Tibial artery (tissue), 4 donors: ENCODE data around the gene SEC14L5.

Source experiments
- DNase-seq, 2 donors: peaks; one replicate each; pipeline ENCODE4 v3.0.0-alpha.2; 2019
- H3K27ac ChIP-seq, 2 donors: fragments of 200-600 bp; sonication (generic) in 1 of 2; 1 replicate in 1 of 2; 2 replicates in 1 of 2; pipeline ENCODE4 v1.5.1; 2018 to 2019; ENCODE audit warnings: mild to moderate bottlenecking in 1 of 2
- H3K27me3 ChIP-seq, 2 donors: fragments of 200-600 bp; sonication (generic) in 1 of 2; one replicate each; pipeline versions ENCODE4 v1.5.1 to v1.6.0; 2016 to 2019
- H3K36me3 ChIP-seq, 3 donors: fragments of 200-600 bp; sonication (generic) in 2 of 3; one replicate each; pipeline ENCODE4 v1.5.1; 2016 to 2019; ENCODE audit warnings: mild to moderate bottlenecking in 2 of 3
- H3K4me1 ChIP-seq, 4 donors: fragments of 200-600 bp; sonication (generic) in 2 of 4; 1 replicate in 3 of 4; 2 replicates in 1 of 4; pipeline ENCODE4 v1.5.1; 2016 to 2019
- H3K4me3 ChIP-seq, 2 donors: fragments of 200-600 bp; sonication (generic) in 1 of 2; 1 replicate in 1 of 2; 2 replicates in 1 of 2; pipeline ENCODE4 v1.5.1; 2018 to 2019; ENCODE audit warnings: mild to moderate bottlenecking in 2 of 2
- H3K9me3 ChIP-seq, 3 donors: fragments of 200-600 bp; sonication (generic) in 1 of 3; one replicate each; pipeline ENCODE4 v1.5.1; 2016 to 2019
- intact Hi-C: fragments of 100-400 bp; cut with DNase I; formaldehyde crosslinking; loops from one replicate; pipeline ENCODE4 v1.15.0; 2023; ENCODE audit warnings: low total_unique reads
- TF ChIP-seq, protein P1 (sequence below), 2 experiments: fragments of 200-600 bp in 1 of 2; fragments of 450-650 bp in 1 of 2; IDR thresholded peaks; one replicate each; pipeline ENCODE4 v1.5.1; 2017 to 2019; ENCODE audit warnings: antibody characterized with exemption in 2 of 2, mild to moderate bottlenecking in 1 of 2, moderate library complexity in 1 of 2

SEC14L5 gene

DNA sequence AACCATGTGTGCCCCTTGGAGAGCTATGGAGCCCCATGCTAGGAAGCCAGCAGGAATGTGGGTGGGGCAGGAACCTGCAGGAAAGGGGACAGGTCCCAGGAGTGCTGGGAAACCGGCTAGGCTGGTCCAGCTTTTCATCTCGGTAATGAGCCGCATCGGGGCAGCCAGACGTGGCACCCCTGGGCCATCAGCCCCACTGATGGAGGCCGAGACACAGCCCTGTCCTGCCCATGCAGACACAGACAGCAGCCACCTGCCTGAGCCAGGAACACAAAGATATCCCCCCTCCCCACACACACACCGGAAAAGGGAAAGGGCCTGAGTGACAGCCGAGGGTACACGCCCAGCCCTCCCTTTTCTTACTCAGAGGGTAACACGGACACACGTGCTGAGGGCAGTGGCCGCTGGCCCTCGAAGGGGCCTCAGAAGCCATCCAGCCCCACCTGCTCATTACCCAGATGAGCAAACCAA is 39.3 kb upstream of the SEC14L5 start:
- no peak for DNase-seq
- Histone ChIP-seq H3K27ac (no peak overlapping the region), H3K27me3 (peaks cover 0 to 9% of the 10 kb centered on the region in 2 donors), H3K36me3 (peaks cover 0 to 7% (median 0%) of the 10 kb centered on the region in 3 donors), H3K4me1 (peaks cover 0 to 9% (median 2%) of the 10 kb centered on the region in 4 donors), H3K4me3 (no peak overlapping the region), H3K9me3 (no peaks in the 10 kb centered on the region)
- intact Hi-C loops, result no loop called here
- TF ChIP-seq, protein P1, sequence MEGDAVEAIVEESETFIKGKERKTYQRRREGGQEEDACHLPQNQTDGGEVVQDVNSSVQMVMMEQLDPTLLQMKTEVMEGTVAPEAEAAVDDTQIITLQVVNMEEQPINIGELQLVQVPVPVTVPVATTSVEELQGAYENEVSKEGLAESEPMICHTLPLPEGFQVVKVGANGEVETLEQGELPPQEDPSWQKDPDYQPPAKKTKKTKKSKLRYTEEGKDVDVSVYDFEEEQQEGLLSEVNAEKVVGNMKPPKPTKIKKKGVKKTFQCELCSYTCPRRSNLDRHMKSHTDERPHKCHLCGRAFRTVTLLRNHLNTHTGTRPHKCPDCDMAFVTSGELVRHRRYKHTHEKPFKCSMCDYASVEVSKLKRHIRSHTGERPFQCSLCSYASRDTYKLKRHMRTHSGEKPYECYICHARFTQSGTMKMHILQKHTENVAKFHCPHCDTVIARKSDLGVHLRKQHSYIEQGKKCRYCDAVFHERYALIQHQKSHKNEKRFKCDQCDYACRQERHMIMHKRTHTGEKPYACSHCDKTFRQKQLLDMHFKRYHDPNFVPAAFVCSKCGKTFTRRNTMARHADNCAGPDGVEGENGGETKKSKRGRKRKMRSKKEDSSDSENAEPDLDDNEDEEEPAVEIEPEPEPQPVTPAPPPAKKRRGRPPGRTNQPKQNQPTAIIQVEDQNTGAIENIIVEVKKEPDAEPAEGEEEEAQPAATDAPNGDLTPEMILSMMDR (IDR thresholded peaks at IDR 0.05), result no peak

DNA sequence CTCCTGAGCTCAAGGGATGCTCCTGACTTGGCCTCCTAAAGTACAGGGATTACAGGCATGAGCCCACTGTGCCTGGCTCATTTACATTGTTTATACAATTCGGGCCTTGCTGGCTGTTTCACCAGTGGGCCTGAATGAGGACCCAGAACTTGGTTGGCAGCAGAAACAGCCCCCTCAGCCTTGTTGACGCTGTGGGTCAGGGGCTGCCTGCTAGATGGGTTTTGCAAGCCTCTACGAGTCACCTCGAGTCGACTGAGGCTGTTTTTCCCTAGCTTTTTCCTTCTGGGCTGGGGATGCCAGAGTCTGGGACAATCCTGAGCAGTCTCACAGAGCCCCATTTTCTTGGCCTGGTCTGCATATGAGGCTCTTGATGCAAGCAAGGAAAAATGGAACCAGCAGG is 37.3 kb upstream of the SEC14L5 start:
- Histone ChIP-seq H3K27ac (no peak overlapping the region), H3K4me1 (peaks cover 0 to 27% (median 2%) of the 10 kb centered on the region in 4 donors), H3K9me3 (peaks cover 0 to under 1% (median 0%) of the 10 kb centered on the region in 3 donors), H3K4me3 (no peak overlapping the region), H3K27me3 (peaks cover 0 to 9% of the 10 kb centered on the region in 2 donors), H3K36me3 (no peaks in the 10 kb centered on the region)
- TF ChIP-seq, protein P1 (IDR thresholded peaks at IDR 0.05), result no peak
- intact Hi-C loops, result no loop called here
- no peak for DNase-seq

DNA sequence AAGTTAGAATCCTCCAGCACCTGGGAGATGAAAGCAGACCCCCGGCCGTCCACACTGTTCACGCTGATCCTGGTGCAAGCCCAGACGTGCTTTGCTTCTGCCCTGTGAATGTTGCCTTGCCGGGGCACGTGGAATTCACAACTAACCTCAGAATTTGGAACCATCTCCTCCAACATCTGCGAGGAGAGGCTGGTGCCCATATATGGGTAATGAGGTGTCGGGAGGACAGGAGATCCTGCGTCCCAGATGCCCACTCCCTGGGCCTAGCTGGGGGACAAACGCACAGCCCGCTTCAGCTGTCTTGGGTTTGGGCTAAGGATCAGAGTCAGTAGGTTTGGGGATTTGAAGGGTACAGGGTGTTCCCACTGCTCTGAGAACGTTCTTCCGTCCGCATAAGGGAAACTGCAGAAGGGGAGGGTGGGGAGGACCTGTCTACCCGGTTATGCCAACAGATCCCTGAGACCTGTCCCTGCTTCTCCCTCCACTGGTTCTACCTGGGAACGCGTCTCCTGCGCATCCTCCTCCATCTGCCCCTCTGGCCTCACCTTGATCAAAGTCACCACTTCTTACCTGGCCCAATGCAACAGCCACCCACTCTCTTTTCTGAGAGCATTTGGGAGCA is 35.3 kb upstream of the SEC14L5 start:
- DNase-seq, result no peak
- TF ChIP-seq, protein P1 (IDR thresholded peaks at IDR 0.05), result no peak
- Histone ChIP-seq H3K36me3 (peaks cover 5 to 8% (median 6%) of the 10 kb centered on the region in 3 donors), H3K27ac (no peak overlapping the region), H3K27me3 (peaks cover 0 to 9% of the 10 kb centered on the region in 2 donors), H3K4me3 (no peak overlapping the region), H3K4me1 (peaks cover 0 to 27% (median 0%) of the 10 kb centered on the region in 4 donors), H3K9me3 (peaks cover 0 to 20% (median 7%) of the 10 kb centered on the region in 3 donors)
- intact Hi-C loops, result no loop called here

DNA sequence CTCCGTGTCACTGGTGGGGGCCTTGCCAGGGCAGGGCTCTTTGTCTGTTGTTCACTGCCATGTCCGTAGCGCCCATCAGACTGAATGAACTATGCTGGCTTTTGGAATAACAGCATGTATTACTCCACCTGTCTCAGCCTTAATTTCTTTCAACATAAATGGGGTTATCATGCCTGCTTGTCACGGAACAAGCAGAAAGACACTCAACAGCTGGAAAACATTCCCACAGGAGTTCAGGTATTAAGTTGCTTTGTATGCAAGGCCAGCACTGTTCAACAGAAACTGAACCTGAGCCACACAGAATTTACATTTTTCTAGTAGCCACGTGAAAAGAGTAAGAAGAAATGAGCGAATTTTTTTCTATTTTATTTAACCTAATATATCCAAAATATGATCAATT is 34.3 kb upstream of the SEC14L5 start:
- TF ChIP-seq, protein P1 (IDR thresholded peaks at IDR 0.05), result no peak
- intact Hi-C loops, result no loop called here
- DNase-seq, result no peak
- Histone ChIP-seq H3K4me1 (peaks cover 0 to 23% (median 0%) of the 10 kb centered on the region in 4 donors), H3K9me3 (peaks cover 0 to 22% (median 7%) of the 10 kb centered on the region in 3 donors), H3K27ac (no peak overlapping the region), H3K27me3 (peaks cover 0 to 9% of the 10 kb centered on the region in 2 donors), H3K36me3 (peaks cover 5 to 14% (median 6%) of the 10 kb centered on the region in 3 donors), H3K4me3 (no peak overlapping the region)

DNA sequence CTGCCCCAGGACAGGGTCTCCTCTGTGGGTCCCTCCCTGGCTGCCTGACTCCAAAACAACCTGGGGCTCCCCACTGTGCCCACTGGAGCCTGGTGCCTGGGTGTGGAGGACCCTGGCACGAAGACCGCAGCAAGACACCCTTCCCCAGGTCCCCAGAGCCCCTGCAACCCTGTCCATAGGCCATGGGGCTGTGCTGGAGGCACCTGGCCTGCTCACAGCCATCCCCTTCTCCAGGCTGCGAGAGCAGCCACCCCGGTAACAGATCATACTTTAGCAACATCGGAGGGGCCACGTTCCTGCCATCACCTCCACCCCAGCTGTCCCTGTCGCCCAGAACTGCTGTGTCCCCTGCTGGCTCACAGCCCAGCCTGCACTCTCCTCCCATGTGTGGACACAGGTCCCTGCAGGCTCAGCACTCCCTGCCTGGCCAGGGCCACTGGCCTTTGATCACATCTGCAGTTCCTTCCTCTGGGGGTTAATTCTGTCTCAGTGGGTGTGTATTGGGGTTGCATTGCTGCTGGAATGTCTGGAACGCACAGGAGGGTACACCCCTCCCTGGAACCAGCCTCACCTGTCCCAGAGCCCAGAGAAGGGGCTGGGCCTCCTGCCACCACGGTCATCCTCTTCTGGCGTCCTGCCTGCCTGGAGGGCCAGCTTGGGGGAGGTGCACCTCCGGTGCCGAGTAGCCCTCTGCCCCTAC is 33.4 kb upstream of the SEC14L5 start:
- TF ChIP-seq, protein P1 (IDR thresholded peaks at IDR 0.05), result no peak
- peaks cover 0 to 9% of the 10 kb centered on the region in 2 donors for H3K27me3 ChIP-seq
- peaks cover 0 to 20% (median 0%) of the 10 kb centered on the region in 4 donors for H3K4me1 ChIP-seq
- no peak for DNase-seq
- H3K36me3 ChIP-seq, result peaks cover 5 to 14% (median 6%) of the 10 kb centered on the region in 3 donors
- intact Hi-C loops, result no loop called here
- peaks cover 0 to 22% (median 7%) of the 10 kb centered on the region in 3 donors for H3K9me3 ChIP-seq
- no peak overlapping the region for H3K27ac ChIP-seq
- H3K4me3 ChIP-seq, result no peak overlapping the region
